Chondrocyte (in vitro differentiated cells): ENCODE results near the gene LDB3. TPM values are rescaled to one million over a fixed set of nuclear protein-coding genes. Genes with fewer than 3 reads are reported as not detected.

Source experiments
- DNase-seq: peaks from one replicate; pipeline ENCODE4 v3.0.0; 2021; ENCODE audit warnings: mixed read lengths, low spot score
- H3K27ac Mint-ChIP-seq: one replicate; pipeline ENCODE4 v1.8.0; 2021; ENCODE audit warnings: mild to moderate bottlenecking, moderate library complexity, mixed read lengths; ENCODE audit not compliant: unreplicated experiment
- H3K27me3 Mint-ChIP-seq: 2 replicates; pipeline ENCODE4 v1.8.0; 2021; ENCODE audit warnings: low read depth, mixed read lengths
- H3K36me3 Mint-ChIP-seq: 2 replicates; pipeline ENCODE4 v1.8.0; 2021; ENCODE audit warnings: low read depth, mixed read lengths
- H3K4me1 Mint-ChIP-seq: 2 replicates; pipeline ENCODE4 v1.8.0; 2021; ENCODE audit warnings: low read depth, mild to moderate bottlenecking, mixed read lengths
- H3K4me3 Mint-ChIP-seq: one replicate; pipeline ENCODE4 v1.8.0; 2021; ENCODE audit warnings: mild to moderate bottlenecking, moderate library complexity, mixed read lengths; ENCODE audit not compliant: unreplicated experiment
- H3K9me3 Mint-ChIP-seq: 2 replicates; pipeline ENCODE4 v1.8.0; 2021; ENCODE audit warnings: low read depth, mixed read lengths
- CTCF ChIP-seq: fragments of 200-600 bp; sonication (generic); IDR thresholded peaks from 2 replicates; pipeline ENCODE4 v1.5.0; 2021; ENCODE audit warnings: antibody characterized with exemption, mild to moderate bottlenecking, moderate library complexity
- total RNA-seq: library from RNA; stranded (reverse); gene quantifications from 3 replicates; pipeline ENCODE4 v1.2.1, GENCODE V29; 2021

Gene LDB3
- total RNA-seq, 1 donor from 2014 or later, result 21.5 TPM

- Mint-ChIP-seq H3K27me3 (no peaks in the 10 kb centered on the region), H3K9me3 (no peaks in the 10 kb centered on the region), H3K27ac (no peak overlapping the region), H3K4me3 (no peak overlapping the region), H3K36me3 (peaks cover 4% of the 10 kb centered on the region), H3K4me1 (peaks cover 18% of the 10 kb centered on the region)
- DNase-seq, result peak; percentile 88
- TF ChIP-seq CTCF, result no peak
These were observed 38.1 kb downstream of the LDB3 start for GRCh38 chr10:86706401-86706841.

GRCh38 chr10:86706977-86707376 is 38.7 kb downstream of the LDB3 start:
- no peaks in the 10 kb centered on the region for H3K9me3 Mint-ChIP-seq
- H3K27me3 Mint-ChIP-seq, result no peaks in the 10 kb centered on the region
- no peak overlapping the region for H3K27ac Mint-ChIP-seq
- H3K36me3 Mint-ChIP-seq, result peaks cover 3% of the 10 kb centered on the region
- no peak overlapping the region for H3K4me3 Mint-ChIP-seq
- no peak for TF ChIP-seq CTCF
- DNase-seq, result no peak
- peaks cover 20% of the 10 kb centered on the region for H3K4me1 Mint-ChIP-seq

- H3K4me3 Mint-ChIP-seq, result no peak overlapping the region
- TF ChIP-seq CTCF, result no peak
- DNase-seq, result peak; percentile 63
These were observed 39.2 kb downstream of the LDB3 start for GRCh38 chr10:86707505-86707904.

GRCh38 chr10:86708068-86708782 is 39.9 kb downstream of the LDB3 start:
- H3K36me3 Mint-ChIP-seq, result no peaks in the 10 kb centered on the region
- peak; percentile 67 for DNase-seq
- peaks cover 24% of the 10 kb centered on the region for H3K4me1 Mint-ChIP-seq
- no peak overlapping the region for H3K4me3 Mint-ChIP-seq
- H3K9me3 Mint-ChIP-seq, result no peaks in the 10 kb centered on the region
- H3K27ac Mint-ChIP-seq, result peak overlapping the region; percentile 41
- TF ChIP-seq CTCF, result no peak
- no peaks in the 10 kb centered on the region for H3K27me3 Mint-ChIP-seq

More at GRCh38 chr10:86707505-86707904, 39.2 kb downstream of the LDB3 start:
- Mint-ChIP-seq H3K27me3 (no peaks in the 10 kb centered on the region), H3K36me3 (no peaks in the 10 kb centered on the region), H3K27ac (no peak overlapping the region), H3K4me1 (peaks cover 24% of the 10 kb centered on the region), H3K9me3 (no peaks in the 10 kb centered on the region)

- Mint-ChIP-seq H3K36me3 (no peaks in the 10 kb centered on the region), H3K4me3 (no peak overlapping the region), H3K4me1 (peaks cover 24% of the 10 kb centered on the region), H3K27ac (peak overlapping the region; percentile 41), H3K9me3 (no peaks in the 10 kb centered on the region), H3K27me3 (no peaks in the 10 kb centered on the region)
- DNase-seq, result peak; percentile 25
- TF ChIP-seq CTCF, result no peak
These were observed 40.6 kb downstream of the LDB3 start for GRCh38 chr10:86708783-86709380.
